ENCODE results near the gene FOSL2.
A peak's percentile ranks its signal among the peaks of the same experiment; 100 is the strongest.

The FOSL2 gene

DNA sequence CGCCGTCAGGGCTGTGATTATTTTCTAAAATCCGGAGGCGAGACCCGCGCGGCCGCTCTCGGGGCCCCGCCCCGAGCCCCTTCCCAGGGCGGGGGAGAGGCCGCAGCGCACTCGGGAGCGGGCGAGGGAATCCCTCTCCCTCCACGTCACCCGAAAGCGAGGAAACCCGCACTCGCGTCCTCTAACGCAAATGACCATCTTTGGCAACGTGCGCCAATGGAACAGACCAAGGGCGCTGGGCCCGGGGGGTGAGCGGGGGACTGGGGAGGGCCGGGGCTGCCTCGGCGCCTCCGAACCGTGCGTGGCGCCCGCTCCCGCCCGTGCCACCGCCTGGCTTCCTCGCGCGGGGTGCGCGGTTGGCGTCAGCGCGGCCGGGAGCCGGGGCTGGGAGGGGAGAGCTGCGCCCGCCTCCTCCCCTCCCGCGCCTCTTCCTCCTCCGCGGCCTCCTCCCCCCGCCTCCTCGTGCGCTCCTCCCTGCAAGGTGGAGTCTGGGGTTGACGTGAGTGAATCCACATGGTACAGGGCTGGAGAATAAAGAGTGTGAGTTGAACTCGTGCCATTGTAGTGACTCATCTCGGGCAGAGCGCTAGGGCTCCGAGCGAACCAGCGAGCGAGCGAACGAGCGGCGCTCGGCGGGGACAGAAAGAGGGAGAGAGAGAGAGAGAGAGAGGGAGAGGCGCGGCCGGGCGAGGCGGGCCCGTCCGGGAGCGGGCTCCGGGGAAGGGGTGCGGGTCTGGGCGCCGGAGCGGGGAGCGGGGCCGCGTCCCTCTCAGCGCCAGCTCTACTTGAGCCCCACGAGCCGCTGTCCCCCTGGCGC lies at the start of gene FOSL2:
Gene FOSL2, plus strand, starts transcription at position 562 of the 817 bp plus-strand sequence. CDS start 863 bp downstream, outside the sequence.
- DNase-seq: peak; percentile 98

DNA sequence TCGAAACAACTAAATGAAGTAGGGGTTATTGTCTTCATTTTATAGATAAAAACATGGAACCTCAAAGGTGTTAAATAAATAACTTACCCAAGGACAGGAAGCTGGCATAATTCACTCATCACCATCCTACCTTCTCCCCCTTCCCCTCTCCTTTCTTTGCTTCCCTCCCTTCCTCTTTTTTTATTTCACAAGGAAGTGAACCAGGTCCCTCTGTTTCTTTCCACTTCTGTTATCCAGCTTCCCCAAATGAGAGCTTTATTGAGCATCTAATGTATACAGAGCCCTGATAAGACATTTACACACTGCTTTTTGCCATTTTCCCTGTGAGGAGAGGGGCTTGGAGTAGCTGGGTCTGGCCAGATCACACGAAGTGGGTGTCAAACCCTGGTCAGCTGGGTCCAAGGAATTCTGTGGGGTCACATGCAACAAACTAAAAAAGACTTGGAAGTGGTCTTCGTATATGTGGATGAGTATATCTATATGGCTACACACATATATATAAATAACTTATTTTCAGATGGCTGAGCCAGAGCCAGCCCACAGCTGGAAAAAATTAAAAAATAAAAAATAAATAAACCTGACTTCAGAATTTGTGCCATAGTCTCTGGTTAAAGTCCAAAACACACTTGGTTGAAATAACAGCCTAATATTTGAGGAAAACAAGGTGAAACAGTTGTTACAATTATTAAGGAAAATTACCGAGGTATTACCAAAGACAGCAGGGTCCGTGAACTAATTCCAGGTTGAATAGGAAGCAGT lies 49.3 kb upstream of the FOSL2 start:
- DNase-seq: no peak

DNA sequence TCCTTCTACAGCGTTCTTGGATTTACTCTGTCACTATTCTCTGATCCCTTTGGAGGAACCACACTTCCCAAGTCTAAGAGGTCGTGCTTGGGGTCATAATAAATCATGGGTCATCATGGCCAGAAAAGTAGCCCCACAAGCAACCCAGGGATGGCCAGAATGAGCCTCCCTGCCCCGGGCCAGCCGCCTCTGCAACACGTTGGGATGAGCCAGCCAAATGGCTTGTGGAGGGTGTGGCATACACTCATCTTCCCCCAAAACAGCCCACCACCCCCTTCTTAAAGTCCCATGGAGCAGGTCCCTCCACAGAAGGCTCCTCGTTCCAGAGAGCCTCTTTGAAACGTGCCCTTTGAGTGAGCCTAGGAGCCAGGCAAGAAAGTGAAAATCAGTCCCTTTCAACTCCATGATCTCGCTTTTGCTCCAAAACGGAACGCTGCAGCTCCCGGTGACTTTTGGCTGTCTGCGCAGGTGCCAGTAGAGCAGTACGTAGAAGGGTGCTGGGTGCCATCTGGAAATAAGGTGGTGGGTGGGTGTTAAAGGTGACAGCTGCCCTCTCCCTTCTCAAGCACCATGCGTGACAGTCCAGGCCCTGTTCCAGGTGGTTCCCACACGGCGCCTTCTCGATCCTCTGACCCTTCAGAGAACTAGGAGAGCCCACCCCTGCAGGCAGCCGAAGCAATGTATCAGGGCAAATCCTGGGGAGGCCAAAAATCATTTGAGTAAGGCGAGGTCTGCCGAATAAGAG lies 48.5 kb upstream of the FOSL2 start:
- no peak for DNase-seq

DNA sequence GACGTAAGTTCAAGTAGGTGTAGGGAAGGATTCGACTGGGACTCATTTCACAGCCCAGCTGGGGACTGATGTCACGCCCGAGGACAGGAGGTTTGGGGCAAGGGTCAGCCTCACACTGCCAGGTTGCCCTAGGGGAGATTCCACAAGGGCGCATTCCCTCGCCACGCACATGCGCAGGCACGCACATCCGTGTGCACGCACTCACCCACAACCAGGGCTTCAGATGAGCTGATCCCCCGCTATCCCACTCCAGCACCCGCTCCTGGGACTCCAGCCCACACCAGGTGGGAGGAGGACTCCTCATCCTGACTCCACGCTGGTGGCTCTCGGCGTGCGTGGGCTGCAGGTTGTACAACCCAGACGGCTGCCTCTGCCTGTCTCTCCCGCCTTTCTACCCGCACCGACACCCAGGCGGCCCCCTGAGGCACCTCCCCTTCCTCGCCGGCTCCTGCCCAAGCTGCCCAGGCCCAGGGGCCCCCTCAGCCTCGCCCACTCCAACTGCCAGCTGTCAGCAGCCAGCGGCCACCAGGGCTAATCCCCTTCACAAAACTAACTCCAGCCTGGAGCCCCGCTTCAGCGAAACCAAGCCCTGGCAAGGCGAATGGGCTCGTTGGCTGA lies 47.8 kb upstream of the FOSL2 start:
- DNase-seq: no peak

DNA sequence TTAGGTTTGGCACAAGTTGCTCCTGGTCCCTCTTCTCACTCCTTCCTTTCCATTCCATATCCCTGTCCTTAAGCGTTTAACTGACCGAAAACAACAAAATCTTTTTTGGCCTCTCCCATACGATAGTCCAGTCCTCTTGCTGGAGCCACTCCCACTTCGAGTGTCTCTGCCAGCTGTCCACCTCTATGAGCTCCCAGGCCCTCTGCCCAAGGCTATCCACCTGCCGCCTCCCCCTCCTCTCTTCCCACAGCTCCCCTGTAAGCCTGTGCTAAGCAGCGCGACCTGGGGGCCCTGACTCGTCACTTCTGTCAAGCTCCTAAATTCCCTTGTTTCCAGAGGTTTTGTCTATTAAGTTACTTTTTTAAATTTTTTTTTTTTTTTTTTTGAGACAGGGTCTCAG lies 47.0 kb upstream of the FOSL2 start:
- no peak for DNase-seq

DNA sequence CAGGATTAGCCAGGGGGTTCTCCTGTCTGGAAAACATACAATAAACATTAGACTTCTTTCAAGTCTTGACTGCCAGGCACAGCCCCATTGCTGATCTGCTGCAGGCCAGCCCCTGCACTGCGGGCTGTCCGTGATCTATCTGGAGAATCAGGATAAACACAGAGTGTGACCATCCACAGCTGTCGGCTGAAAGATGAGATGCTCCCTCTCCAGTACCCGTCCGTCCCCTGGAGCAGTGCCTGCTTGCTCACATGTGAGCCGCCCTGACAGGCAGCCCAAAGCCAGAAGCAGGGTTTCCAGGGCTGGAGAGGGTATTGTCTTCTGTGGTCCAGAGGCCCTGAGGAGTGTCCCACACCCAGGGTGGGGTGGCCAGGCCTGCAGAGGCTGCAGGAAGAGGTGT lies 46.1 kb upstream of the FOSL2 start:
- no peak for DNase-seq

DNA sequence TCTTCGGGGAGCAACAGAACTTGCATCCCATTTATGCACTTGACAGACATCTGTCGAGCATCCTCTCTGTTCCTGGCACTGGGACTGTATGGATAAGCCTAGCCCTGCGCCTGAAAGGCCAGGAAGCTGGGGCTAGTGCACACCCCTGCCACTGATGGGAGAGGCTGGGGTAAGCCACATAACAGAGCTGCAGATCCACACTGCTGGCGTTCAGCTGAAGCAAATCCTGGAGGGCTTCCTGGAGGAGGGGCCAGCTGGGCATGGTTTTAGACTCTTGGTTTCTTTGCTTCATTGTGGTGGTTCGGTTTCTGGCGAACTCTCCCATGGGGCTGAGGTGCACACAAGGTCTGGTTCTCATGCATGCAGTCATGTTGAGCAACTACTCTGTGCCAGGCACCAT lies 45.5 kb upstream of the FOSL2 start:
- DNase-seq: no peak

DNA sequence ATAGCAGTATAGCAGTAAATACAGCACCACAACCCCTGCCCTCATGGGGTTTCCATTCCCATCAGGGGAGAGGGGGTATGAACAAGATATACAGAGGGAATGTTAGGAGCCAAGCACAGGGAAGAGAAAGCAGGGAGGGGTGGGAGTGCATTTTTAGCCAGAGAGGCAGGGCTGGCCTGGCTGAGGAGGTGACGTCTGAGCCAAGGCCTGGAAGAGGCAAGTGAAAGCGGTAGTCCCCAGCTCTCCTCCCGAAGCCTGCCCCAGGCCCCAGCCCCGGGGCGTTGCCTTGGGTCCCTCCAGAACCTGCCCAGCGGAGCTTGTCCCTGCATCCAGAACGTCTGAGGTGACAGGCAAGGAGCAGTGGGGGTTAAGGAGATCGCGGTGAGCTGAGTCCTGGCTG lies 45.1 kb upstream of the FOSL2 start:
- no peak for DNase-seq

DNA sequence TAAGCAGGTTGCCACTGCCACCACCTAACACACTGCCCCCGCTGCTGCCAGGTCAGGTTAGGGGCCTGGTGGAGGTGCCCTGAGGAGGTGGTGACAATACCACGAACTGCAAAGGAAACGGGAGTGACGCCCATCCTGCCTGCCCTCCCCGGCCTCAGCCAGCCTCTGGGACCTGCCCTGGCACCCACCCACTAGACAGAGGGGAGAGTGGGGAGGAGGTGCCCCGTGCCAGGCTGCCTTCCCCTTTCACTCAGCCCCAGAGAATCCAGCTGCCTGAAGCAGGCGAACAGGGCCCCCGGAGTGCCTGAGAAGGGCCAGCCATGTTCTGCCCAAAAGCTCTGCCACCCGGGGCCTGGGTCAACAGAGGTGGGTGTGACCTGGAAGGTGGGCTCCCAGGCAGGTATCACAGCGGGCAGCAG lies 44.5 kb upstream of the FOSL2 start:
- DNase-seq: peak; percentile 59

DNA sequence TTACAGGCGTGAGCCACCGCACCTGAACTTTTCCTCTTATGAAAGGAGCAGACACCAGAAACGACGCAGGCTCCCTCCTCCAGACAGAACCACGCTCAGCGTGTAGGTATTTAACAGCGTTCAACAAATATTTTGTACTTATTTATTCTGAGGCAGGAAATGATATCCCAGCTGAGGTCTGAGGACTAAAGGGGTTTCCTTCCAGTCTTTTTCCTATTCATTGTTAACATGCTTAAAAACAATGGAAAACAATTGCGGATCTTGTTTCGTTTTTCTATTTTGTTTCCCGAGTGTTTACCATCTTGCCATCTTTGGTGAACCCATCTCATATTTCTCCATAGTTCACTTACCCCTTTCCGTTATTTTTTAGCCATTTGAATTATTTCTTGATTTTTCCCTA lies 43.7 kb upstream of the FOSL2 start:
- no peak for DNase-seq

DNA sequence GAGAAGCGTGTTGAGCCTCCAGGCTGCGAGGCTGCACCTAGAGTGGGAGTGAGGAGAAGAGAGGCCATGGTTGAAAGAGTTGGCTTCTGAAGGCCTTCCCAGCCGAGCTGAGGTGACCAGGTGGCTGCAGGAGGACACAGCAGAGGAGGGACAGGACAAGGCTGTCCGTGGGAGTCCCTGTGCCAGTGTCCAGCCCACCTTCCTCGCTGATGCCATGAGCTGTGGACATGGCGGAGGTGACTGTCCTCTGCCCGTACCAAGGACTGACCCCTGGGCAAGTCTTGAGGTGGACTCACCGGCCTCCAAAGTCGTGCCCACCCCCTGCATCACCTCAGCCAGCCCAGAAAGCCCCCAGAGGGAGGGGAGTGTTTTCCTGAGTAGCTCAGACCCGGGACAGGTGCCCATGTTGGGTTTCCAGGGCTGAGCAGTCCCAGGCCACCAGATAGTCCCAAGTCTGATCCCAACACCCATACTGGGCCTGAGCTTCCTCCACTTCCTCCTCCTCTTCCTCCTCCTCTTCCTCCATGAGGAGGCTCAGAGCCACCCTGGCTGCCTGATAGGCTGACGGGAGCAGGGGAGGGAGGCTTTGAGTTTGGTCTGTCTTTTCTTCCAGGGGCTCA lies 43.0 kb upstream of the FOSL2 start:
- DNase-seq: no peak

DNA sequence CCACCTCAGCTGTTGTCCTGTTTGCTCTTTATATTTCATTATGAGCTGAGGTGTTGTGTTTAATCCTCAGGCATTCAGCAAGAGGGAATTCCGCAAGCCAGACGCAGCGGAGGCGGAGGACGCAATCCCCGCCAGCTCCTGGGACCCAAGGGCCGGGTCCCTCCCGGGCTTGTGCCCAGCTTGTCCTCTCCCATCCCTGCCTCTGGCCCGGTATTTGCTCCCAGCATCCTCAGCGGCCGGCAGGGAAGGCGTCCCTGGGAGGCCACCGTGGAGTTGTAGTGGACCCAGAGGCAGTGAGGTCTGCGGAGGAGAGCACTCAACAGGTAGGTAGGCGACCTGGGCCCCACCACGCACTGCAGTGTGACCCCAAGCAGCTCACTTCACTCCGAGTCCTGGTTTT lies 42.5 kb upstream of the FOSL2 start:
- no peak for DNase-seq

DNA sequence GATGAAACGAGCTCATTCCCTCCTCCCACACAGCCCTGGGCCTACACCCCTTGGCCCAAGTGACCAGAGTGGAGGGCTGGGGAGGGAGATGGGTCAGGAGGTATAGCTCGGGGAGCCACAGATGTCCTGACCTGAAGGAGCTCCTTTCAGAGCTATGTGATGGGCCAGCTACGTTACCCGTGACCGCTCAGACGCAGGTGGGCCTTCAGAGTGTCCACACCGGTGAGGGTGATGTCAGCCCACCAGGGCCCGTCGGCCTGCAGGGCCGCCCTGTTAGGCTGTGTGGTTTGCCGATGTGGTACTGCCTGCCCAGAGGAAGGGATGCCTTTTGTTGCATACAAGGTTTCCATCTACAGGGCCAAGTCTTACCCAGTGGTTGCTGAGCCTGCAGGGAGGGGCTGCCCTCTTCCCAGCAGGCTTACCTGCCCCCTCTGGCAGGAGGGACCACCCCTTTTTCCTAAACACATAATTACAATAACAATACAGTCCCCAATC lies 41.8 kb upstream of the FOSL2 start:
- DNase-seq: no peak

DNA sequence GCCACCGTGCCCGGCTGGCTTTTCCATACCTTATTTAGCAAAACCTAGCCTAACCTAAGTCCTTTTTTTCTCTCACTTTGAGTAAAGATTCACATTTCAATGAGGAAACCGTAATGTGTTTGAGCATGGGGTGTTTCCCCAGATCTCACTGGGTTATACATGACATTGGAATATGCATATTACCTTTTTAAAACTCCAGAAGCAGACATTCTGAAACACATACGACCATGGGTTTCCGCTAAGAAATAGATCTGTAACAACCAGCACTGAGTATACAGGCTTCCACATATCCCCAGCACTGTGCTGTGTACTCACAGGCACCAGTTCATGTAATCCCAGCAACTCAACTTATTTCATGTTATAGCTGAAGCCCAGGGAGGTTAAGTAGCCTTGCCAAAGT lies 41.0 kb upstream of the FOSL2 start:
- no peak for DNase-seq

DNA sequence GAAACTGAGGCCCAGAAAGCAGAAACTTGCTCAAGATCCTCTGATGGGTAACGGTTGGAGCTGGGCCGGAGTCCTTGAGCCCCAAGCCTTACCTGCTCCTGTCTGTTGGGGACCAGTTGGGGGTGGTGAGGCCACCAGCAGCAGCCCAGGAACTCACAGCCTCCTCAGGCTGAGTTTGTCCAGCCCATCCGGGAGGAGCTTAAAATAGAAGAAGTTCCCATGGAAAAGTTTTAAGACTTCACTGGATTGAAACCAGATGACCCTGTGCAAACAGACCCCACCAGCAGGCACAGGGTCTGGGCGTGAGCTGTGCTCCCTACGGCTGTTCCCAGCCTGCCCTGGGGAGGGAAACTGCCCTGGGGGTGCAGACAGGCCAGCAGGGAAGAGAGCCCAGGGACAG lies 40.6 kb upstream of the FOSL2 start:
- DNase-seq: no peak

DNA sequence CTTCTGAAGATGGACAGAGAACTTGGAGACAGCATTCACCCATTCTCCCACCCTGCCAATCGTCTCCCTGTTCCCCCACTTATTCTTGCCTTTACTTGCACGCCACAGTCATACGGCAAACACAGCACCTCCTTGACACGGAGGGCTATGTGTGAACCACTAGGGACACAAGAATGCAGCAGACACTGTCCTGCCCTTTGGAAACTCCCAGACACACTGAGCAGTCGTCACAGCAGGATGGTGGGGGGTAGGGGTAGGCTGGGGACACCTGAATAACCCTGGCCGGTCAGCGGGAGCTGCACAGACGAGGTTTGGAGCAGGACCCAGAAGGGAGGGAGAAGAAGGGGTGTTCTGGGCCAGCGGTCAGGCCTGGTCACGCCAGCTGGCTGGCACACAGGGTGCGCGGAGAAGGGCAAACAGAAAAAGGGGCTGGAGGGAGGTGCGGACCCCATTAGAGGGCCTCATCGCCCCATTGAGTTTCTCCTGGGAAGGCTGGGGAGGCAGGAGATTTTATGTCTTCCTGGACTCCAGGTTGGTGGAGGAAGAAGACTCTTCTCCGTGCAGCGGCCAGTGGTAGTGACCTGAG lies 40.0 kb upstream of the FOSL2 start:
- DNase-seq: no peak

DNA sequence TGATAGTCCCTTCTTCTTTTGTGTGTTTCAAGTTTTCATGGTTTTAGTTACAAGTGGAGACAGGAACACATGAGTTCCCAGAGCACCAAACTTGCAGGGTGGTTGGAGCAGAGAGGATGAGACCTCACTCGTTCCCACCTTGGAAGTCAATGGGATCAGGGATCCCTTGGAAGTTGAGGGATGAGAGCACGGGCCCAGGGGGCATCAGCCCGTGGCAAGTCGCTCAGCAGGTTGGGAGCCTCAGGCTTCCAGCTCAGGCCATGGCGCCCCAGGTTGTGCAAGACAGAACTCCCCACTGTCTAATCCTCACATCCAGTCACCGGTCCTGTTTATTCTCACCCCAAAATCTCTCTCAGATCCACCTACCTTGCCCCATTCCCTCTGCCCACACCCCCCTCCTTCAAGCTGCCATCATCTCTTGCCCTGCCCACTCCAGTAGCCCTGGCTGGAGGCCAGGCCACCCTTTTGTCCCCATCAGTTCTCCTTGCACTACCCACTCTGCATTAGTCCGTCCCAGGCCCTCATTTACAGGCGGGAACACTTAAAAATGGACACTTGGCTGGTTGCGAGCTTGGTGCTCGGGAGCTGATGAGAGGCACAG lies 37.6 kb upstream of the FOSL2 start:
- no peak for DNase-seq

DNA sequence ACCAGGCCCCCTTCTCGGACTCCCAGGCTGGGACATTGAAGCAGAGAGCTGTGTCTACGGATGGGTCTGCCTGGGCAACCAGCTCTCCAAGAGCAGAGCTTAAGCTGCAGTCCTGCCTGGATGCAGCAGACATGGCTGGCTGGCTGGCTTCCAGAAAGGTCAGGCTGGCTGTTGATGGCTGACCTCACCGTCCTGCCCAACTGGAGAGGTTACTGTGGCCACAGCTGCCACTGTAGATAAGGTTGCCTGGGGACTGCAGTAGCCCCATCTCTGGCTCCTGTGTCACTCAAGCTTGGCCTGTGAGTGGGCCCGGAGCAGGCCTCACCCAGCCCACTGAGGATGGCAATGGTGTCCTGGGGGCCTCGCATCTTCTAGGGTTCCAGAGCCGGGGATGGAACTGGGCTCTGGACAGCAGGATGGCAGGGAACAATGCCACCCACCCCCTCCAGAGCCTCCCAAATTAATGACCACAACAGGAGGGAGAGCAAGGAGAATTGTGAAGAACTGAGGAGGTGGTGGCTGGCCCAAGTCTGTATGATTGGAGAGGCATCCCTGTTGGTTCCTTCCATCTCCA lies 37.0 kb upstream of the FOSL2 start:
- DNase-seq: no peak

DNA sequence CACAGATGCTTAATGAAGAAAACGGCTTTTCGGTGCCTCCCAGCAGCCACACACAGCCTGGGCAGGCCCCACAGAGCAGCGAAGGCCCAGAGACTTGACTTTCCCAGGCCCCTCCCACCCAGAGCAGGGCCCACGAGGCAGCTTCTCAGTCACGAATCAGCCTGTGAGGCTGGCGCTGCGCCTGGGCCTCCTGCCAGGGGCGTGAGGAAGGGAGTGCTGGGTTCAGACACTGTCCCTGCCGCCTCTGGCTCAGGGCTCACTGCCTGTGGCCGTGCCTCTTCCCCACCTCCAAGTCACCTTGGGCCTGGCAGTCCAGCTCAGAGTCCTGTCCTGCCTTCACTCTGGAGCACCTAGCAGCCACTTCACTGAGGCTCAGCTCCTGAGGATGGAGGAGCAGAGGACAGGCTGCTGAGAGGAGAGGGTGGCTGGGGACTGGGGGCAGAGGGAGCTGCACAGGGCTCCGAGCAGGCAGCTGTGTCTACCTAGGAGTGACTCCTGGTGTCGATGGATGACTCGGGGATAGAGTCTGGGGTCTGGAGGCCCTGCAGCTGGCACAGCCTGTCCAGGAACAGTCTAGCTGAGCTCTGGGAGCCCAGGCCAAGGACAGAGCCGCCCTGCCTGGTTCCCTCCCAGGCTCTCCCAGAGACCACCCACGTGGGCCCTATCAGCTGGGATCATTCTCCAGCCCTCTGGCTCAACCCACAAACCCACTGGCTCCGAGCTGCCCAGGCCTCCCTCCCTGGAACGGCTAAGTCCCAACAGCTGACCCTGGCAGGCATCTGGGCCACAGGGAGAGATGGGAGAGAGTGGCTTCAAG lies 36.4 kb upstream of the FOSL2 start:
- no peak for DNase-seq

DNA sequence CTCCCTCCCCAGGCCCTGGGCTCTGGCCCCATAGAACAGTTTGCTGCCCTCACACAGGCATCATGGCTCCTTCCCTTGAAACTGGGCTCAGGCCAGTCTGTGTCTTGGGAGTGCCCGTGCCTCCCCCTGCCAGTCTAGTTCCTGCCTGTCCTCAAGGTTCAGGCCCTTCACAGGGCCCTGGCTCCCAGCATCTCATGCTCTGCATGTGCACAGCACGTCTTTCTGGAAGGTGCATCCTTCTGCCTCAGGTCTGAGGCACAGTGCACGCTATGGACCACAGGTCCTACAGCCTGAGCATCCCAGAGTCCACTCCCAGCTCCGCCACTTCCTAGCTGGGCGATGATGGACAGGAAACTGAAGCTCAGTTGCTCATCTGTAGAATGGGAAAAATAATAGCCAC lies 35.6 kb upstream of the FOSL2 start:
- DNase-seq: no peak

Data from activated CD4-positive, alpha-beta T cell treated with anti-CD3 and anti-CD28 coated beads, Interleukin-2, Interleukin-6, amounts not matched to agents 100 ng/mL and 50 ng/mL, durations not matched to agents 16 hours and 8 hours (primary cell).